ENCODE data around the gene LRRC37A.
A peak's percentile ranks its signal among the peaks of the same experiment; 100 is the strongest.
"Not testable (repeated sequence)": the region's sequence is repeated elsewhere in the genome, so short reads cannot be mapped to it uniquely, and the experiment has no call there.

LRRC37A gene

DNA sequence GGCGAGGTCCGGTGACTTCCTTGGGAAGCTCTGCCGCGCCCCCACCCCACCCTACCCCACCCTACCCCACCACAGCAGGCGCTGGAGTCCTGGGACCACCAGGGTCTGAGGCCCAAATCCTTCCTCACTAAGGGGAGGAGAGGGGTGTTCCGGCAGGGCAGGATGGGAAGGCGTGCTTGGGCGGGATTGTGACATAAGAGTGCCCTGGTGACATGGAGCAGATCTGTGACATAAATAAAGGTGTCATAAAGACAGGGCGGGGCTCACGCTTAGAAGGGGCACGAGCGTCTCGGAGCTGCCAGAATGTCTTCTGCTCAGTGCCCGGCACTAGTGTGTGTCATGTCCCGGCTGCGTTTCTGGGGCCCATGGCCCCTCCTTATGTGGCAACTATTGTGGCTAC lies at the start of gene LRRC37A:
LRRC37A (plus strand) TSS at position 301 of the 400 bp plus-strand sequence; CDS start at position 304, 3 bp downstream.
- not testable (repeated sequence) for DNase-seq (ENCODE audit: low read depth)

DNA sequence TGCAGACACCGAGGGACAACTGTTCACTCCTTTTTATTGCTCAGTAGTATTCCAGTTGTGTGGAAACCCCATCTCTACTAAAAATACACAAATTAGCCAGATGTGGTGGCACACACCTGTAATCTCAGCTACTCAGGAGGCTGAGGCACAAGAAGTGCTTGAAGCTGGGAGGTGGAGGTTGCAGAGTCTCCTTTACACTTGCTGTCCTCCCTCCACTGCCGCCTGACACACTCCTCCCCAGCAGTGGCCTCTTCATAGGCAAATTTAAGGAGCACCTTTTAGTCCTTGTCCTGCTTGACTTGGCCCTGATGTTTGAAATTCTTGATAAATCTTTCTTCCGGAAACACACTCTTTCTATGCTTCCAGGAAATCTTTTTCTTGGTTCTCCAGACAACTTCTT lies 45.8 kb upstream of the LRRC37A start:
- DNase-seq (ENCODE audit: low read depth) = not testable (repeated sequence)

DNA sequence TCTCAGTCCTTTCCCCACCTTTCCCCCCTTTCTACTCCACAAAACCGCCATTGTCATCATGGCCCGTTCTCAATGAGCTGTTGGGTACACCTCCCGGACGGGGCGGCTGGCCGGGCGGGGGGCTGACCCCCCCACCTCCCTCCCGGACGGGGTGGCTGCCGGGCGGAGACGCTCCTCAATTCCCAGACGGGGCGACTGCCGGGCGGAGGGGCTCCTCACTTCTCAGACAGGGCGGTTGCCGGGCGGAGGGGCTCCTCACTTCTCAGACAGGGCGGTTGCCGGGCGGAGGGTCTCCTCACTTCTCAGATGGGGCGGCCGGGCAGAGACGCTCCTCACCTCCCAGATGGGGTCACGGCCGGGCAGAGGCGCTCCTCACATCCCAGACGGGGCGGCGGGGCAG lies 42.1 kb upstream of the LRRC37A start:
- not testable (repeated sequence) for DNase-seq (ENCODE audit: low read depth)

DNA sequence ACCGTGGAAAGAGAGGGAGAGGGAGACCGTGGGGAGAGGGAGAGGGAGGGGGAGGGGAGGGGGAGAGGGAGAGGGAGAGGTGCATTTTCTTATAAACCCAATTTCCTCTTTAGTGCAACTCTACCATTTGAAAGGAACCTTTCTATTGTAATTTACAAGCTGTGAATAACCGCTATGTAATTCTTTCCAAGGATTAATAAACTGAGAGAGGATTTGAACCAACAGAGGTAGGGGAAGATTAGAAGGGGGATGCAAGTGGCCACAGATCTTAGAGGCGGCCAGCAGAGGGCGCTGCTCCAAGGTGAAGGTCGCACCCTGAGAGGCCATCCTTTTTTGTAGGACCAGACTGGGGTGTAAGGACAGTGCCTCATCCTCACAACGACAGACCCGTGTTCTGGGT lies 41.2 kb upstream of the LRRC37A start:
- peak; percentile 73 for DNase-seq (ENCODE audit: low read depth)

DNA sequence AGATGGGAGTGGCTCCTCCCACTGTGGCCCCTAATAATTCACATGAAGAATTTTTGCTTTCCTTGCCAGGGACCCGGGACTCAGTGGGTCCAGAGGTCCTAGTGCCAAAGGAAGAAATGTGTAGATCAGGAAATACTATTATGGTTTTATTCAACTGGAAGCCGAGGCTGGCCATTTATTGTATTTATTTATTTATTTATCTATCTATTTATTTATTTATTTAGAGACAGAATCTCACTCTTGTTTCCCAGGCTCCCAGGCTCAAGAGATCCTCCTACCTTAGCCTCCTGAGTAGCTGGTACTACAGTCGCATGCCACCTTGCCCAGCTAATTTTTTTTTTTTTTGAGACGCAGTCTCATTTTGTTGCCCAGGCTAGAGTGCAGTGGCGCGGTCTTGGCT lies 40.7 kb upstream of the LRRC37A start:
- DNase-seq (ENCODE audit: low read depth) = not testable (repeated sequence)

DNA sequence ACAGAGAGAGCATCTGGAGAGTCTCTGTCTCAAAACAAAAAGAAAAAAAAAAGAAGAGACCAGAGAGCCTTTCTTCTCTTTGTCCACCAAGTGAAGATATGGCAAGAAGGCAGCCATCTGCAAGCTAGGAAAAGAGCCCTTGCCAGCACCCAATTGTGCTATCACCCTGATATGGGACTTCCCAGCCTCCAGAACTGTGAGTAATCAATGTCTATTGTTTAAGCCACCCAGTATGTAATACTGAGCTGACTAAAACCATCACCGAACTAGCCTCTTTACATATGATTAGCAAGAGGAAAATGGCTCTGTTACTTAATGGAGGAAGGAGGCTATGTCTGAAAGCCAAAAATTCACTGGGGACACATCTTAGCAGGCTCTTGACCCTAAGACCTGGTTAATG lies 38.6 kb upstream of the LRRC37A start:
- not testable (repeated sequence) for DNase-seq (ENCODE audit: low read depth)

DNA sequence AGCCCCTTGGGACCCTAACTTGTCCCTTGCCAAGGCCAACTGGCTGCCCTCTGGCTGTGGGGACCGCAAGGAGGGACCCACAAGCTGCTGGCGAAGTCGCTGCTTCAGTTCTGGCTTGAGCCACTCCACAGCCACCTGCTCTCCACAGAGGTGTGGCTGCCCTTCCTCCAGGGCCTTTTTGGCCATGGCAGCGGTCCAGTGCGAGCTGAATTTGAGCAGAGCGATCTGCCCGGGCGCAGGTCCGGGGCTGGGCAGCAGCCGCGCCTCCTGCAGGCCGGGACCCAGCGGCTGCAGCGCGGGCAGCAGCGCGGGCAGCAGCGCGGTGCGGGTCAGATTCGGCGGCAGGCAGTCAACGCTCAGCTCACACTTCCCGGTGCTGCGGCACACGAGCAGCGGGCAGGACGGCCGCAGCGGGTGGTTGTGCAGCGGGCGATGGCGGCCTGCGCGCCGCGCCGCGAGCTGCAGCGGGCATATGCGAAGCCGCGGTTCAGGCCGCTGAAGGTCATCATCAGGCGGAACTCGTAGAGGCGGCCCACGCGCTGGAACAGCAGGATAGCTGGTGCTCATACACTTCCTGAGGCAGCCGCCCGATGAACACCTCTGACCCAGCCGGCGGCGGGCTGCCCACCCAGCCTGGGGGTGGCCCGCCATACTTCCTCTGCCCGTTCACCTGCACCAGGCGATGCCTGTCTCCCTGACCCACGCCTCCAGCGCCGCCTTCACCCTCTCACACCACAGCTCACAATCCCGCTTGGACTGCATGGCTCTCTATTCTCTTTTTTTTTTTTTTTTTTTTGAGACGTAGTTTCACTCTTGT lies 34.9 kb upstream of the LRRC37A start:
- not testable (repeated sequence) for DNase-seq (ENCODE audit: low read depth)

DNA sequence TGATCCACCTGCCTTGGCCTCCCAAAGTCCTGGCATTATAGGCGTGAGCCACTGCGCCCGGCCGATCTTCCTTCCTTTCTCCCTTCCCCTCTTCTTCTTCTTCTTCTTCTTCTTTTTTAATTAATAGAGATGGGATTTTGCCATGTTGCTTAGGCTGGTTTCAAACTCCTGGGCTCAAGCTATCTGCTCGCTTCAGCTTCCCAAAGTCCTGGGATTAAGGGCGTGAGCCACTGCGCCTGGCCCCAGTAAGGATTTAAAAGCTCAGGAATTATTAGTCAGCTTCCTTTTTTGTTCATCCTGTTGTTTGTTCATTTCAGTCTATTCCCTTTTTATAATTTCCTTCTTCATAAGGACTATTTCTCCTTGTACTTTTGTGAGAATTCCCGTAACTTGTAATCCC lies 32.7 kb upstream of the LRRC37A start:
- DNase-seq (ENCODE audit: low read depth) = no peak

DNA sequence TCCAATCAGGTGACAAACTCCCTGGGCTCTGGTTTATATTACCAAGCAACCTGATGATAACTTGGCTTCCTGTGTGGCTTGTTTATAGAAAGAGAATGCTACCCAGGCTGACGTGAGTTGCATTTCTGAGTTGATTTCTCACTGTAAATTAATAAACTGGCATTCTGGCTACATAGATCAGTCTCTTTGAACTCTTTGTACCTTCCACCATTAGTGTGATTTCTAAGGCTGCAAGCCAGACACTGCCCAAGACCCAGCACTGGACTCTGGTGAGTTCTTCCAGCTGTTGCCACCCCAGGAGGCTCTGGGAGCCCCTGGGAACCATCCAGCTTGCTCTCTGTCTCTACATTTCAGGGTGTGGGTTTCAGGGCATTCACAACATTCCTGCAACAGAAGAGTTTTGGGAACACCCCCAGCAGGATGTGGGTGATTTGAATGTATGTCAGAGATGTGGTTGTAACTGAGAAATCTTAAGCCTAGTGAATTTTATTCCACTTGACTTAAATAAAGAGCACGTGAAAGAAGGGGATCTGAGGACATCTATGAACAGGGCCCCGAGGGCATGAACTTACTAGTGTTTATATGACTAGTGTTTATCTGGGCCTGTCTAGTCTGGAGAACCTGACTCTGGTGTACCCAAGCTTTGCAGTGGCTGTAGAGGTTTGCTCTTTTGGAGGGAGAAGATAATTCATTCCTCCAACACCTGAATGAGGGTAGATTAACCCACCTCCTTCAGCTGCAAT lies 30.3 kb upstream of the LRRC37A start:
- no peak for DNase-seq (ENCODE audit: low read depth)

DNA sequence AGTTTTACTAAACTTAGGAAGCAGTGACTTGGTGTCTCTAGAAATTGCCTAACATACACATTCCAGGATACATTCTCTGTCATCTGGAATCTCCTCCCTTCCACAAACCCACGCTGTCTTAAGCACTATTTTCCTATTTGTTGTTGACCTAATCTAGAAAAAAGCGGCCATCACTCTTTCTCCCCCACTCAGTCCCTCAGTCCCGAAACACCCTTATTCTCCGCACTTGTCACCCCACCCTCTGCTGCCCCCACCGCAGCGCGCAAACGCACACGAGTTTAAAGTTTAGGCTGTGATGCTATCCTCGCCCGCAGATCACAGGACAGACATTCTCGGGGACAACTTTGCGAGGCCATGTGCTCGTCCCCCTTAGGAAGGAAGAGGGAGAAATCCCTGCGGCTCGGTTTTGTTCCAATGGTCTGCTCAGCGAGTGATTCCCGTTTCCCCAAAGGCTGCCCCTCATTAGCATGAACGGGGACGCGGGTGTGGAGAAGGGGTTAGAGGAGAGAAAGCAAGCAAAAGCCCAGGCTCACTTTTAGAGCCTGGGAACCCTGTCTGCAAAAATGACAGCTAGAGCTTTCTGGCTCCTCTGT lies 28.8 kb upstream of the LRRC37A start:
- not testable (repeated sequence) for DNase-seq (ENCODE audit: low read depth)

DNA sequence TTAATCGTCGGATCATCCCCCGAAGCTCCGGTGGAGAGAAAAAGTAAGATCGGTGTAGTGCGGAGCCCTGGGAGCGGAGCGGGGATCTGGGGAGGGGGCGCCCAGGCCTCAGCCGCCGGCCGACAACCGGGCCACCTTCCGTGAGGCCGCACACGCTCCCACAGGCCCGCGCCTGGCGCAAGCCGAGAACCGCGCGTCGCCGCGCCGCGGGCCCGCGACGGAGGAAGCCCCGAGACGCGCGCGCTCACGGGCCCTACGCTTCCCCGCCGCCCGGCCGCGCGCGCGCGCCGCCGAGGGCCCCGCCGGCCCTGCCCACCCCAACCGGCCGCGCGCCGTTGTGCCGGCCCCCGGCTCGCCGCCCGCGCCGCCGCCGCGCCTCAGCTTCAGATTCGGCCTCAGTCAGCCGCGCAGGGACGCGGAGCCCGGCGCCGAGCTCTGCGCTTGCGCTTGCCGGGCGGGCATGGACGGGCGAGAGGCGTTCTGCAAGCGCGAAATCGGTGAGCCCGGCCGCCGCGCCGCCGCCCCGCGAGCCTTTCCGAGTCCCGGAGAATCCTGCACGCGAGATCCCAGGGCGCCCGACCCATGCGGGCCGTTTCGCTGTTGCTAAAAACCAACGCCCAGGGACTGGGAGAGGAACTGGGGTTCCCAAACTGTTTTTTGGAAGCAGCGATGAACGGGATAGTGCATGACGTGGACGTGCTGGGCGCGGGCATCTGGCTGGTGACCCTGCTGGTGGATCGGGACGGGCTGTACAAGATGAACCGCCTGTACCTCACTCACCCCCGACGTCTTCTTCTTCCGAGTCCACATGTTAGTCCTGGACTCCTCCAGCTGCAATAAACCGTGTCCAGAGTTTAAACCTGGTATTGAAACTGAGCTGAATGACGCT lies 28.0 kb upstream of the LRRC37A start:
- DNase-seq (ENCODE audit: low read depth) = peak; percentile 79

DNA sequence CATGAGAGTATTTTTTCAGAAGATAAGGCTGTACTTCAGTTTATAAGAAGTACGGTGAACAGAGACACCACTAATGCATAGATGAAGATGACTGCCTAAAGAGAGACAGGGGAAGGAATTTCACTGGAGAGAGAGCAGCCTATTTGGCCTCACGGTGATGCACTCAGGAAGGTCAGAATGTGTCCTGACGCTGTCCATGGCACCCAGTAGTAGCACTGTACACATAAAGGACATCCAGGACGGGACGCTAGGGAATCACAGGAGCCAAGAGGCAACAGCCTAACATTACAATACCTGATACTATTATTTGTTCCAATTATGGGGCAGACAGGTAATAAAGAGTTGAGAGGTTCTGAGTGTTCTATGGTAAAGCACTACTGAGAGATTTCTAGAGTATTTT lies 24.9 kb upstream of the LRRC37A start:
- no peak for DNase-seq (ENCODE audit: low read depth)

DNA sequence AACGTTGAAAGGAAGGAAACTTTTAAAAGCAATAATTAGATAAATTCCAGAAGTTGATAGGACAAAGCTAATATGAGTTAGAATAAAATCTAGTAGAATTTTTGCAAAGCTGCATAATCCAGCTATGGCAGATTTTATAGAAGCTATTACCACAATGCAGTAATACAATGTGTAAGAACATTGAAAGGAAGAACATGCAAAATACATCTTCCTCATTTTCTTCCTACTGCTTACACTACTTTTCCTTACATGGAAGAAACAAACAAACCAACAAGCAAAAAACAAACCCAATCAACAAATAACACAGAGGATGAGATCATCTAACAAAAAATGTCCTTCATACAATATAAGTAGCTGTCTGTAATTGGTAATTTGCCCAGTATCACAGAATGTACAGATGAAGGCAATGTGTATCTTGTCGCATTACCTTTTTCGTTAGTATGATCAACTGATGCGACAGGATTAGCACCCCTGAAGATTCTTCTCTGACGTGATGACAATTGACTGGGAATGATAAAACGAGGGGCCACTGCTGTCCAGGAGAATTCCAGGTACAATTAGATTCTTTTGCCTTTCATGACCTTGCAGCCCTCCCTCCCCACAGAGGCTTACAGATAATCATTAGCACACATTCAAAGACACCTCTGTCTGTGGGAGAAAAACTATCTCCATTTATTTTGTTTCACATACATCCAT lies 21.2 kb upstream of the LRRC37A start:
- no peak for DNase-seq (ENCODE audit: low read depth)

DNA sequence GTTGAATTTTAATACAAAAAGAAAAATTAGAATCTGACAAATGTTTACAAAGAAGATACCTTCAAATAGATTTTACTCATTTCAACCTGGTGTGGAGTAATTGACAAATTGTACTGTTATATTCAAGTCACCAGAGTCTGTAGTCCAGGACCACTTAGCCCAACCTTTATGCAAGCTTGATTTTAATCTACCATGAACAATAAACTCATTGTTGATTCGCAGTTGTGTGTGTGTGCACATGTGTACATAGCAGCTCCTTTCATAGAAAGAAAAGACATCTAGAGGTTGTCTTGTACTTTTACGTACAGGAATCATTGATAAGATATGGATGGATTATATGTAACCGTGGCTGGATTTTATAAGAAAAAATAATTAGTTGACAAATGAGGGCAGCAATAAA lies 20.7 kb upstream of the LRRC37A start:
- no peak for DNase-seq (ENCODE audit: low read depth)

DNA sequence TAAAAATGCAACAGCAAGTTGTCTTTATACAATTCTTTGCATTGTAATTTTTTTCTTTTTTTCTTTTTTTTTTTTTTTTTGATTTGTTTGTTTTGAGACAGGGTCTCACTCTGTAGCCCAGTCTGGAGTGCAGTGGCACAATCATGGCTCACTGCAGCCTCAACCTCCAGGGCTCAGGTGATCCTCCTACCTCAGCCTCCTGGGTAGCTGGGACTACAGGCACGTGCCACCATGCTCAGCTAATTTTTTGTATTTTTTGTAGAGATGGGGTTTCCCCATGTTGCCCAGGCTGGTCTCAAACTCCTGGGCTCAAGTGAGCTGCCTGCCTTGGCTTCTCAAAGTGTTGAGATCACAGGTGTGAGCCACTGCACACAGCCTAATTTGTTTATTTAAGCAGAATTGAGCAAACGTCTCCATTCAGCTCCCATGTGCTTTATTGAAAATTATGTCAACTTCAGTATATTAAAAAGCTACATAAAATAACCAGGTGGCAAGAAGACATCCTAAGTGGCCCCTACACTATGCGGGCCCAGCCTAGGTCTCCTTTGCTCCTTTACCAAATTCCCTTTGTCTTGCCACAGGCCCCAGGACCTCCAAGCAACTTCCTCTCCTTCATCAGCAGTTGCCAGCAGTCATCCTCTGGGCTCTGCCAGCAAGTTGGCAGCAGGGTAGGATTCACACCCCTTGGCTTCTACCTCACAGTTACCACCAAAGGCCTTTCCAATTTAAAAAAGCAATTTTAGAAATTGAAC lies 18.0 kb upstream of the LRRC37A start:
- DNase-seq (ENCODE audit: low read depth) = not testable (repeated sequence)

DNA sequence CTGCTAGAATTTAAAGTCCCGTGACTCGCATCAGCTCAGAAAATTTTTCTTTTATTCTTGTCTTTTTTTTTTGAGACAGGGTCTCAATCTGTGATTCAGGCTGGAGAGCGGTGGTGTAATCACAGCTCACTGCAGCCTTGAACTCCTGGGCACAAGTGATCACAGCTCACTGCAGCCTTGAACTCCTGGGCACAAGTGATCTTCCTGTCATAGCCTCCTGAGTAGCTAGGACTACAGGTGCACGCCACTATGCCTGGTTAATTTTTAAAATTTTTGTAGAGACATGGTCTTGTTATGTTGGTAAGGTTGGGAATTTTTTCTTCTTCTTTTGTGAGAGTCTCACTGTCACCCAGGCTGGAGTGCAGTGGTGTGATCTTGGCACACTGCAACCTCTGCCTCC lies 13.6 kb upstream of the LRRC37A start:
- not testable (repeated sequence) for DNase-seq (ENCODE audit: low read depth)

DNA sequence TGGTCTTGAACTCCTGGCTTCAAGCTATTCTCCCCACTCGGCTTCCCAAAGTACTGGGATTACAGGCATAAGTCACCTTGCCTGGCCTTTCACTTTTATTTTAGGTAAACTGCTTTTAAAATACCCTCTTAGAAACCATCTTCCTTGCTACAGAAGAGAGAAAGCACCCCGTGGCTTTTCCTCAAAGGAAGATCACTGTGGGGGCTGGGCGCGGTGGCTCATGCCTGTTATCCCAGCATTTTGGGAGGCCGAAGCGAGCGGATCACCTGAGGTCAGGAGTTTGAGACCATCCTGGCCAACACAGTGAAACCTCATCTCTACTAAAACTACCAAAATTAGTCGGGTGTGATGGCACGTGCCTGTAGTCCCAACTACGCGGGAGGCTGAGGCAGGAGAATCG lies 12.3 kb upstream of the LRRC37A start:
- DNase-seq (ENCODE audit: low read depth) = not testable (repeated sequence)

DNA sequence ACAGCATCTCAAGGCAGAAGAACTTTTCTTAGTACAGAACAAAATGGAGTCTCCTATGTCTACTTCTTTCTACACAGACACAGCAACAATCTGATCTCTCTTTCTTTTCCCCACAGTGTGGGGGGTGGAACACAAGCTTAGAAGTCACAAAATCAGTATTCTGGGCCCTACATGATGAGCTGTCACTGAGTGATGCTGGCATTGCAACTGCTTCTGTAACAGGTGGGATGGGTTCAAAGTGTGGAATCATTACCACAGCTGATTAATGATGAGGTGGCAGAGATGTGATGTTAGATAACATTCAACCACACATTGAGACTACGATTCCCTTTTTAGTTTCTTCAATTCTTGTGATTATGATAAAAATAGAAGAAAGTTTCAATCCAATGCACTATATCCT lies 10.5 kb upstream of the LRRC37A start:
- not testable (repeated sequence) for DNase-seq (ENCODE audit: low read depth)

DNA sequence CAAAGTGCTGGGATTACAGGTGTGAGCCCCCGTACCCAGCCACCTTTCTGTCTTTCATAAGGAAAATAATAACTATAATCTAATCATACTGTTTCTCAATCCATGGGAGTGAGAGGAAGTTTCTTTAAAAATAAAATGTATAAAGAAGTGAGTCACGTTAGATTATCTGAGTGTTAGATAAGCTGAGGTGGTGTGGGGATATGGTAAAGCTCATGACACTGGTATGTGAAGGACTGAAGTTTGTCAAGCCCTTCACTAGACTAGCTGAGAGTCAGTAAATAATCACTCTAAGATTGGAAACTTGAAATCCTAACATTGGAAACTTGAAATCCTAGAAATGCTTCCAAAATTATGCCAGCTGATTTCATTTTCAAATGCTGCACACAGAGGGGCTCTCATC lies 9.4 kb upstream of the LRRC37A start:
- not testable (repeated sequence) for DNase-seq (ENCODE audit: low read depth)

DNA sequence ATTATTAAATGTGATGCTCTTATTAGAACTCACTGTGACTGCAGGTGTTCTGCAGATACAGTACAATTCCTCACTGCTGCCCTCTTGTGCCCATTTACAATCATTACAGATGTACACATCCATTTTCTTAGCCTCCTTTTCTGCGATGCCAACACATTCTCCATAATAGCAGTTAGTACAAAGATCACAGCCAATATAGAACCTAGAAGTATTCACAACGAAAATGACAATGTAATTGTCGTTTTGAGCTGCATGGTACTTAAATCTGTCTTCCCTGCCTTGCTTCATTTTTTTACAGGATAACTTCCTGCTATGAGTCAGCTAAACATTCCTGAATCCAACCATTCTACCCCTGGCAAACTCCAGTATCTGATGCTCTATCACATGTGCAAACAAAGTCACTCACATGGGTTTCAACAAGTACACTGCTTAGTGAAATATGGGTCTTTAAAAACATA lies 8.1 kb upstream of the LRRC37A start:
- not testable (repeated sequence) for DNase-seq (ENCODE audit: low read depth)
